A549 (cell line): Measurements from ENCODE around the gene CNTNAP2.

ENCODE experiments used
- CHD2 ChIP-seq: fragments of 150-350 bp; IDR thresholded peaks from 2 replicates; pipeline ENCODE4 v1.6.1; 2014; ENCODE audit warnings: low read length; ENCODE audit not compliant: partially characterized antibody
- CHD4 ChIP-seq: fragments of 200-600 bp; sonication (generic); IDR thresholded peaks from 2 replicates; pipeline ENCODE4 v1.6.1; 2016; ENCODE audit warnings: antibody characterized with exemption, mild to moderate bottlenecking, borderline replicate concordance
- CTCF ChIP-seq: fragments of >200 bp; sonication (Bioruptor Twin); formaldehyde crosslinking; IDR thresholded peaks from 3 replicates; pipeline ENCODE4 v1.5.1; 2016
- HMGXB4 ChIP-seq: fragments of 250-450 bp; sonication (Bioruptor Pico); IDR thresholded peaks from 2 replicates; pipeline ENCODE4 v1.5.0; 2021; ENCODE audit warnings: mild to moderate bottlenecking, moderate library complexity, borderline replicate concordance
- MAFK ChIP-seq: fragments of 450-650 bp; IDR thresholded peaks from 2 replicates; pipeline ENCODE4 v1.6.1; 2014; ENCODE audit not compliant: partially characterized antibody
- NPAS2 ChIP-seq: fragments of 250-450 bp; sonication (Bioruptor Pico); IDR thresholded peaks from 2 replicates; pipeline ENCODE4 v1.8.0; 2022; ENCODE audit warnings: mild to moderate bottlenecking, moderate library complexity, borderline replicate concordance
- PBX3 ChIP-seq: IDR thresholded peaks from 2 replicates; pipeline ENCODE4 v1.6.1; 2012
- POLR2A ChIP-seq: IDR thresholded peaks from 2 replicates; pipeline ENCODE4 v1.6.1; 2012; ENCODE audit warnings: mild to moderate bottlenecking, low read length
- POLR2AphosphoS2 ChIP-seq: conservative IDR thresholded peaks from 2 replicates; pipeline ENCODE4 v1.6.1; 2012; ENCODE audit warnings: low read length, improper control_type of control experiment, inconsistent platforms
- RAD21 ChIP-seq, 2 experiments: fragments of >200 bp in 1 of 2; sonication (Bioruptor Twin) in 1 of 2; formaldehyde crosslinking in 1 of 2; IDR thresholded peaks in 1 of 2; conservative IDR thresholded peaks in 1 of 2; 2 replicates in 1 of 2; 3 replicates in 1 of 2; pipeline ENCODE4 v1.6.1; 2012 to 2018; ENCODE audit warnings: inconsistent platforms in 1 of 2
- REST ChIP-seq: fragments of 200-600 bp; sonication (generic); IDR thresholded peaks from 2 replicates; pipeline ENCODE4 v1.6.1; 2016; ENCODE audit warnings: antibody characterized with exemption, mild to moderate bottlenecking, moderate library complexity
- RFX5 ChIP-seq: fragments of 450-650 bp; IDR thresholded peaks from 2 replicates; pipeline ENCODE4 v1.7.1; 2014; ENCODE audit warnings: antibody characterized with exemption, mild to moderate bottlenecking, moderate library complexity
- SREBF2 ChIP-seq: fragments of 450-650 bp; IDR thresholded peaks from 2 replicates; pipeline ENCODE4 v1.6.1; 2014; ENCODE audit warnings: mild to moderate bottlenecking, moderate library complexity

- TF ChIP-seq NPAS2 (CRISPR knock-in tag) (no peak), PBX3 (no peak), CTCF (no peak), MAFK (no peak), CHD2 (no peak), POLR2A (no peak), REST (no peak), RFX5 (no peak), RAD21 (conservative IDR thresholded peaks at IDR 0.05 in 1 of 2, IDR thresholded peaks at IDR 0.05 in 1 of 2) (no peak), CHD4 (no peak), SREBF2 (no peak), POLR2AphosphoS2 (no peak), HMGXB4 (CRISPR knock-in tag) (no peak)
Measured at GRCh38 chr7:147811923-147812322, 1695.3 kb downstream of the CNTNAP2 start.
